Activated CD4-positive, alpha-beta T cell treated with anti-CD3 and anti-CD28 coated beads, Interleukin-2, amount 10 ng/mL, durations not matched to agents 24 days and 14 days (primary cell): ENCODE results near the gene TUBA8. TPM values are rescaled to one million over a fixed set of nuclear protein-coding genes. Genes with fewer than 3 reads are reported as not detected.
"Not testable (repeated sequence)": the region's sequence is repeated elsewhere in the genome, so short reads cannot be mapped to it uniquely, and the experiment has no call there.

Source experiments
- DNase-seq: peaks from one replicate; pipeline ENCODE4 v3.0.0; 2022
- H3K27ac Mint-ChIP-seq: one replicate; pipeline ENCODE4 v1.8.0; 2022; ENCODE audit warnings: mild to moderate bottlenecking, mixed read lengths
- H3K27me3 Mint-ChIP-seq: one replicate; pipeline ENCODE4 v1.8.0; 2022; ENCODE audit warnings: mixed read lengths
- H3K36me3 Mint-ChIP-seq: one replicate; pipeline ENCODE4 v1.8.0; 2022; ENCODE audit warnings: low read depth, mild to moderate bottlenecking, mixed read lengths
- H3K4me1 Mint-ChIP-seq: one replicate; pipeline ENCODE4 v1.8.0; 2021; ENCODE audit warnings: mixed read lengths
- H3K4me3 Mint-ChIP-seq: one replicate; pipeline ENCODE4 v1.8.0; 2022; ENCODE audit warnings: mild to moderate bottlenecking, moderate library complexity, mixed read lengths
- H3K9me3 Mint-ChIP-seq: one replicate; pipeline ENCODE4 v1.8.0; 2021; ENCODE audit warnings: mixed read lengths
- intact Hi-C: fragments of 100-400 bp; cut with micrococcal nuclease; formaldehyde crosslinking; loops from one replicate; pipeline ENCODE4 v1.15.1; 2023
- total RNA-seq: library from RNA; stranded (reverse); gene quantifications from 2 replicates; pipeline ENCODE4 v1.2.3, GENCODE V29; 2022

Gene TUBA8
- total RNA-seq, 1 donor from 2014 or later = 1.7 TPM

DNA sequence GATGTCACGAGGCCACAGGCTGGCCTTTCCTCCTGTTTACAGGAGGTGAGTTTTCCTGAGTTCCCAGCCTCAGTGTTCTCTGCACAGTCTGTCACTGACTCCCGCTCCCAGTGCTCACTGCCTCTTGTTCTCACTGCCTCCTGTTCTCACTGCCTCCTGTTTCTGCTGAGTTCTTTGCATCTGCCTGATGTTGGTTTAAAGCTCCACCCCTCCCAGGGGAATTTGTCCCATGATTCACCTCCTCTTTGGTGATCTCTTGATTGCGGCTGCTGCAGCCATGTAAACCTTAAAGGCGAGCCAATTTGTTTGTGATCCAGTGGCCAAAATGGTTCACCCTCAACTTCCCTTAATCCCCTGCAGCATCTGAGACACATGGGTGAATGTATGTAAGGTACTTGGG lies 6.0 kb upstream of the TUBA8 start:
- Mint-ChIP-seq H3K9me3 (peaks cover 21% of the 10 kb centered on the region), H3K4me1 (peaks cover 25% of the 10 kb centered on the region), H3K27me3 (peaks cover 5% of the 10 kb centered on the region), H3K36me3 (peaks cover 48% of the 10 kb centered on the region), H3K27ac (peak overlapping the region; percentile 27), H3K4me3 (peak overlapping the region; percentile 43)
- no peak for DNase-seq
- intact Hi-C loops = no loop called here

DNA sequence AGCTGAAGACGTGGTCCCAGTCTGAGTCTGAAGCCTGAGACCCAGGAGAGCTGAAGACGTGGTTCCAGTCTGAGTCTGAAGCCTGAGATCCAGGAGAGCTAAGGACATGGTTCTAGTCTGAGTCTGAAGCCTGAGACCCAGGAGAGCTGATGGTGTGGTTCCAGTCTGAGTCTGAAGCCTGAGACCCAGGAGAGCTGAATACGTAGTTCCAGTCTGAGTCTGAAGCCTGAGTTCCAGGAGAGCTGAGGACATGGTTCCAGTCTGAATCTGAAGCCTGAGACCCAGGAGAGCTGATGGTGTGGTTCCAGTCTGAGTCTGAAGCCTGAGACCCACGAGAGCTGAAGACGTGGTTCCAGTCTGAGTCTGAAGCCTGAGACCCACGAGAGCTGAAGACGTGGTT lies 4.6 kb upstream of the TUBA8 start:
- Mint-ChIP-seq H3K4me1 (peaks cover 35% of the 10 kb centered on the region), H3K36me3 (peaks cover 43% of the 10 kb centered on the region), H3K27ac (peak overlapping the region; percentile 62), H3K9me3 (peaks cover 21% of the 10 kb centered on the region), H3K27me3 (peaks cover 17% of the 10 kb centered on the region)
- H3K4me3 Mint-ChIP-seq, DNase-seq, intact Hi-C loops: not testable (repeated sequence)

DNA sequence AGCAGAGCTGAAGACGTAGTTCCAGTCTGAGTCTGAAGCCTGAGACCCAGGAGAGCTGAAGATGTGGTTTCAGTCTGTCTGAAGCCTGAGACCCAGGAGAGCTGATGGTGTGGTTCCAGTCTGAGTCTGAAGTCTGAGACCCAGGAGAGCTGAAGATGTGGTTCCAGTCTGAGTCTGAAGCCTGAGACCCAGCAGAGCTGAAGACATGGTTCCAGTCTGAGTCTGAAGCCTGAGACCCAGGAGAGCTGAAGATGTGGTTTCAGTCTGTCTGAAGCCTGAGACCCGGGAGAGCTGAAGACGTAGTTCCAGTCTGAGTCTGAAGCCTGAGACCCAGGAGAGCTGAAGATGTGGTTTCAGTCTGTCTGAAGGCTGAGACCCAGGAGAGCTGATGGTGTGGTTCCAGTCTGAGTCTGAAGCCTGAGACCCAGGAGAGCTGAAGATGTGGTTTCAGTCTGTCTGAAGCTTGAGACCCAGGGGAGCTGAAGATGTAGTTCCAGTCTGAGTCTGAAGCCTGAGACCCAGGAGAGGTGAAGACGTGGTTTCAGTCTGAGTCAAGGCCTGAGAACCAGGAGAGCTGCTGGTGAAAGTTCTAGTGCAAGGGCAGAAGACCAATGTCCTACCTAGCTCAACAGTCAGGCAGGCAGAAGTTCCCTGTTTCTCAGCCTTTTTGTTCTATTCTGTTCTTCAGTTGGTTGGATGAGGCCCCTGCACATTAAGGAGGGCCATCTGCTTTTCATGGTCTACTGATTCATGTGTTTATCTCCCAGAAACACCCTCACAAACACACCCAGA lies 3.9 kb upstream of the TUBA8 start:
- DNase-seq, H3K4me3 Mint-ChIP-seq, intact Hi-C loops: not testable (repeated sequence)
- Mint-ChIP-seq H3K4me1 (peaks cover 34% of the 10 kb centered on the region), H3K27me3 (peaks cover 23% of the 10 kb centered on the region), H3K36me3 (peaks cover 40% of the 10 kb centered on the region), H3K27ac (peak overlapping the region; percentile 55), H3K9me3 (peaks cover 18% of the 10 kb centered on the region)

DNA sequence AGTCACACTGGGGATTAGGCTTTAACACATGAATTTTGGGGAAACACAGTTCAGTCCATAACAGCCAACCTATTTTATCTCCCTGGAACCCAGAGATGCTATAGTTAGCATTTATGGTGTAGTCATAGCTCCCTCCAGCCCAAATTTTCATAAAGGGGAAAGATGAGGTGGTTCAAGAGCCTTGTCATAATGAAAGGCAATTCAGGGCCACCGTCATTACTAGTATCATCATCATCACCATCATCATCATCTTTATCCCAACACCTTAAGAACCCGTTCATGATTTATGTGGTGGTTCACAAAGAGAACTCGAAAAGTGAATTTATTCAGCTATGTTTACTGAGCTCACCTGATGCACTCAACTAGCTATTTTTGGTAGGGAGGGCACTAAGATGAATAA lies 2.4 kb upstream of the TUBA8 start:
- Mint-ChIP-seq H3K27ac (no peak overlapping the region), H3K27me3 (peaks cover 33% of the 10 kb centered on the region), H3K4me1 (peaks cover 29% of the 10 kb centered on the region), H3K9me3 (peaks cover 12% of the 10 kb centered on the region), H3K4me3 (no peak overlapping the region), H3K36me3 (peaks cover 33% of the 10 kb centered on the region)
- intact Hi-C loops = no loop called here
- DNase-seq = no peak

DNA sequence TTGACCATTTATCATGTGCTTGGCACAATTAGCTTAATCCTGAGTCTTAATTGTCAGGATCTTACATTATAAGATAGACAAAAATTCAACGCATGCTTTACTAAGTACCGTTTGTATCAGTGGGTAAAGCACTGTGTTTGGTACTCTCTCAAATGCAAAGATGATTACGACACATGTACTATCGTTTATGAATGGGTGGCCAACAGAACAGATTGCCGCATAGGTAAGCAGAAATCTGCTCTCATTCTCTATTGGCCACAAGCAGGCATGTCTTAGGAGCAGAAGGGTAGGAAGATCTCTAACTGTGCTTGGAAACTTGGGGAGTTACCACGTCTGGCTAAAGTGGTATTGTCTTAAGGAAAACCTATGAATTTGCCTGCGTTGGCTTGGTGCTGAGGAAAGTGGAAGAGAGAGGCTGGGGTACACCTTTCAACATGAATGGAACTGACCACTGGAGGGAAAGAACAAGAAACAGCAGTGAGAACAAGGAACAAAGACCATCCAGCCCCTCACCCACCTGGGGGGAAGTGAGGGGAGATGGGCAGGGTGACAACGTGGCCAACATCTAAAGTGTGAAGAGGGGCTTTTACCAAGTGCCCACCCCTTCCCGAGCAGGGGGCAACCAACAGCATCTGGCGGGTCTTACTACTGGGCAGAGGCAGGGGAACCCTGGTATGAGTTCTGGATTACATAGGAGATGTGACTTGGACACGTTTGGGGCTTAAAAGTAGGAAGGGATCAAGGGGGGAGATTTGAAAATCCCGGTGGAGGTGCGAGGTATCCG lies 1.0 kb upstream of the TUBA8 start:
- peaks cover 36% of the 10 kb centered on the region for H3K27me3 Mint-ChIP-seq
- DNase-seq = no peak
- H3K36me3 Mint-ChIP-seq = peaks cover 21% of the 10 kb centered on the region
- peak overlapping the region; percentile 31 for H3K27ac Mint-ChIP-seq
- intact Hi-C loops = no loop called here
- peaks cover 11% of the 10 kb centered on the region for H3K9me3 Mint-ChIP-seq
- peaks cover 30% of the 10 kb centered on the region for H3K4me1 Mint-ChIP-seq
- H3K4me3 Mint-ChIP-seq = peak overlapping the region; percentile 78

DNA sequence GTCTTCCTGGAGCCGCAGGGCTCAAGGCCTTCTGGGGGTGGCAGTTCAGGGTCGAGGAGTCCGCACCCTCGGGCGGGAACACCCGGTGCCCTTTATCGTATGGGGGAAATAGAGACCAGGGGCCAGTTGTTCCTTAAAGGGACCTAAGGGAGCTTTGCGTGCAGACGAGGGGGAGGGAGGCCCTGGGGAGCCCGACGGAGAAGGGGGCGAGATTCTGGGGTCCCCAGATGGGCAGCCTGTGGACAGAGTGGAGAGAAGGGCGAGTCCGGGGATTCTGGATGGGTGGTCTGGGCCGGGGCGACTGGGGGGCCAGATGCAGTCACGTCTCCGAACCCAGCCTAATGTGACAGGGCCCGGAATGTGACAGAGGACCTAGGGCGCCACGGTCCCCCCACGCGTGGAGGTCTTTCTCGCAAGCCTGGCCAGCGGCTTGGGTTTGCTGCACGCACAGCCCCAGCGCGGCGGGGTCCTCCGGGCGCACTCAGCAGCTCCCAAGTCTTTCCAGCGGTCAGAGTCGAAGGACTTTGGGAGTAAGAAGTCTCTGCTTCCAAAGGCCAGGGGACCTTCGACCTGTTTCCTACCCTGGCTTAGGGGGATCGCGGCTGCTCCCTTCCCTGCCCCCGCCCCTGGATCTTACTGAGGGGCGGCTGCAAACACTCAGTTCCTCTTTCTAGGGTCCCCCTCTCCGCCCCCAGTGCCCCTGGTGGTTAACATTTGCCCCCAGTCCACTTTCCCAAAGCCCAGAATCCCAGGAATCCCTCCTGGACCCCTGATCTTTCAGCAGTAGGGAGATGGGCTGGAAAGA lies 547 bp downstream of the TUBA8 start:
- H3K27me3 Mint-ChIP-seq = peaks cover 36% of the 10 kb centered on the region
- H3K36me3 Mint-ChIP-seq = peaks cover 8% of the 10 kb centered on the region
- intact Hi-C loops = no loop called here
- H3K27ac Mint-ChIP-seq = no peak overlapping the region
- no peak for DNase-seq
- H3K9me3 Mint-ChIP-seq = peaks cover 4% of the 10 kb centered on the region
- peak overlapping the region; percentile 76 for H3K4me3 Mint-ChIP-seq
- peaks cover 24% of the 10 kb centered on the region for H3K4me1 Mint-ChIP-seq

DNA sequence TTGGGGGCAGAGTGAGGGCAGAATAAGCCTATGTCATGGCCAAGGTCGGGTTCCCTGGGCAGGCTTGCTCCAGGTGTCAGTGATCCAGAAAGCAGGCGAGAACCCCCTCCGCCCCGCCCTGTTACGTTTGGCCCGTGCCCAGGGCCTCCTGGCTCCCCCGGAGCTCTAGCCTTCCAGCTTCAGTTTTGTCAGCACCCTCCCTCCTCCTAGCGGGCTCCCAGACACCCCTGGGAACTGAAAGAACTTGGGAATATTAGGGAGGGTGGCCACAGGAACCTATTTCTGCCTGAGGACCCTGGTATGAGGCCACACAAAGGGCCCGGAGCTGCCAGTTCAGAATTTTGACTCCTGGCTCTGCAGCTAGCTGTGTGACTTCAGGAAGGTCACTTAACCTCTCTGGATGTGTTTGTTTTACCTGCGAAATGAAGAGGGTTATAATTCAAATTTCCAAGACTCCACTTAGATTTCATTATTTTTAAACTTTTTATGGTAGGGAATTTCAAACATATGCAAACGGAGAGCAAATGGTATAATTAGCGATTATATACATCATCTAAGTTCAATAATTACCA lies 1.2 kb downstream of the TUBA8 start:
- intact Hi-C loops = no loop called here
- Mint-ChIP-seq H3K36me3 (peaks cover 7% of the 10 kb centered on the region), H3K27me3 (peaks cover 36% of the 10 kb centered on the region), H3K4me3 (no peak overlapping the region), H3K27ac (no peak overlapping the region), H3K4me1 (peaks cover 24% of the 10 kb centered on the region), H3K9me3 (peaks cover 4% of the 10 kb centered on the region)
- no peak for DNase-seq

DNA sequence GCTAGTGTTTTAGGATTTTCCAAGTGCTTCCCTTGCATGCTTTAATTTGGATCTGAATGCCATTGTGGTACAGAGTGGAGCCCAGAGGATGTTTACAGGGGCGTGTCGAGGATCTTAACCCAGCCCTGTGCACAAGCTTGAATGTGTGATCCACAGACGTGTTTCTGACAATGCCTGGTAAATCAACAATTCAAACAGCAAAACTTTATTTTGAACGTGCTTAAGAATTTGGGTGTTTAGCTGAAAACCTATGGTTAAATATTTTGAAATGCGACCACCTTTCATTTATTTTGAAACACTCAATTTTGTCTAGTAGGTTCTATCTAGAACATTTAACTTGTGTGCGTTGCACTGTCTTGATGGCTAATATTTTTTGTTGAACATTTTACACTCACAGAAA lies 1.8 kb downstream of the TUBA8 start:
- no peak overlapping the region for H3K27ac Mint-ChIP-seq
- peaks cover 24% of the 10 kb centered on the region for H3K4me1 Mint-ChIP-seq
- peaks cover 36% of the 10 kb centered on the region for H3K27me3 Mint-ChIP-seq
- peaks cover 5% of the 10 kb centered on the region for H3K36me3 Mint-ChIP-seq
- DNase-seq = no peak
- H3K9me3 Mint-ChIP-seq = no peaks in the 10 kb centered on the region
- H3K4me3 Mint-ChIP-seq = no peak overlapping the region
- intact Hi-C loops = no loop called here

DNA sequence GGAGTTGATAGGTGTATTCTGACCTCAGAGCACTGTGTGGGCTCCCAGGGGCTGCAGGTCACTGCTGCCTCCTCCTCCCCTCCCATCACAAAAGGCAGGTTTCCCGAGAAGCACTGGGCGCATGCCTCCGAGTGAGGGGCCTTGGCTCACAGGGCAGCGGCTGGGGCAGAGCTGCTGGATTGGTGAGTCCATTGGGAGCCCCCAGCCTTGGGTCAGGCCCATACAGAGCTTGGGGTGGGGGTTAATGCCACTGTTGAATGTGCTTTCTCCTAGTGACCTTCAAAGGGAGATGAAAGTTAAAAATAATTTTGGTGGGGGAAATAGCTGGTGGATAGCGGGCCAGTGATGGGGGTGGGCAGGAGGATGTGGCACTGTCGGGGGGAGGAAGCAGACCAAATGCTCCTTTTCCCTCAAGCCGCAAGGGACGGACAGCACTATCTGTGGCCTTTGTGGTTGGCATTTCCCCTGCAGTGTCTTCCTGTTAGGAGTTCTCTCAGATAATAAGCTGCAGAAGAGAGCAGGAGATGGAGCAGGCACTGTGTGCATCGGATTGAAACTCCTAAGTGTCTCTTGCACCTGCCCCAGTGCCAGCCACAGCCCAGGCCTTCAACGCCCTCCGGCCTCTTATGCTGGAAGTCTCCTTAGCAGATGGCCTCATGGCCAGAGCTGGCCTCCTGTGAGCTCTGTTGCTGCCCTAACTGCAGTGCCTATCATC lies 3.2 kb downstream of the TUBA8 start:
- peaks cover 36% of the 10 kb centered on the region for H3K27me3 Mint-ChIP-seq
- no peak overlapping the region for H3K4me3 Mint-ChIP-seq

DNA sequence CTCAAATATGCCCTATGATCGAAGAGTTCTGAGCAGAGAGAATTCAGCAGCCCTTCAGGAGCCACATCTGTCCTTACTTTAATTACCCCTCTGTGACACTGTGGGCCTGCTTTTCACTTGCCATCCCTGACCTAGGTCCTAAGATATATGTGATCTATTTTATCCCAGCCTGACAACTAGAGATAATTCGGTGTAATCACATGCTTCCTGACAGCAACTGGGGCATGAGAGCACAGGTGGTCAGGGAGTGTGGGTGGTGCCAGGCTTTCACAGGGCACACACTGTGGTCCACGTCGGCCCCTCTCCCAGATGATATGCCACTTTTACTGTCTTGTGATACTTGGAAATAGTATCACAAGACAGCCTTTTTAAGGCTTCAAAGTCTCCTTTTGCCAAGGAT lies 3.9 kb downstream of the TUBA8 start:
- Mint-ChIP-seq H3K27ac (no peak overlapping the region), H3K36me3 (peaks cover 2% of the 10 kb centered on the region), H3K9me3 (no peaks in the 10 kb centered on the region), H3K4me1 (peaks cover 23% of the 10 kb centered on the region), H3K27me3 (peaks cover 31% of the 10 kb centered on the region), H3K4me3 (no peak overlapping the region)
- DNase-seq = no peak
- intact Hi-C loops = no loop called here

More for the DNA sequence above, 3.2 kb downstream of the TUBA8 start:
- H3K27ac Mint-ChIP-seq = no peak overlapping the region
- peaks cover 24% of the 10 kb centered on the region for H3K4me1 Mint-ChIP-seq
- no peak for DNase-seq
- H3K36me3 Mint-ChIP-seq = peaks cover 2% of the 10 kb centered on the region
- no peaks in the 10 kb centered on the region for H3K9me3 Mint-ChIP-seq
- intact Hi-C loops = no loop called here

DNA sequence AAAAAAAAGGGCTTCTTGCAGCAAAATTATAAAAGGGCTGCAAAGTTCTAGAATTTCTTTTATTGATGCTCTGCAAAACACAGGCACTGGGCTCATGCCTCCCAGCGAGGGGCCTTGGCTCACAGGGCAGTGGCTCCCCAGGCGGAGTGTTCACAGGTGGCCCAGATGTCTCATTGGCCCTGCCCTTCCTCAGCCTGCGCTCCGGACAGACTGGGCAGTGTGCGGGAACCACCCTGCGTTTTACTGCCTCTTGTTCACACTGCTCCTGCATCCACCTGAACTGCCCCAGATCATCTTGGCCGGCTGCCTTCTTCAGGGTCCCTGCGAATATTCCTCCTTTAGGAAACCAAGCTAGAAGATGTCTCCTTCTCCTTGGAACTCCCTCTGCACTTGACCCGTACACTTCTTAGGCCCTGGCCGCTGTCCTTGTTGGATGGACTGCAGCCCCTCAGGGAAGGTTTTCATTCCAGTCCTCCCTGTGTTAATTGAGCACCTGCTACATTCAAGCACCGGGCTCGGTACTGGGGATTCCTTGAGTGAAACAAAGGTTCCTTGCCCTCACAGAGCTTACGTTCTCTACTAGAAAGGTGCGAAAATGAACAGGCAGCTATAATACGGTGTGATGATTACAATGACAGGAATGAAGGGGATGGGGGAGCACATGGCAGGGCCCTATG lies 4.5 kb downstream of the TUBA8 start:
- intact Hi-C loops = no loop called here
- Mint-ChIP-seq H3K27ac (no peak overlapping the region), H3K4me3 (no peak overlapping the region), H3K36me3 (peaks cover 2% of the 10 kb centered on the region), H3K9me3 (no peaks in the 10 kb centered on the region), H3K4me1 (peaks cover 21% of the 10 kb centered on the region), H3K27me3 (peaks cover 25% of the 10 kb centered on the region)
- no peak for DNase-seq

DNA sequence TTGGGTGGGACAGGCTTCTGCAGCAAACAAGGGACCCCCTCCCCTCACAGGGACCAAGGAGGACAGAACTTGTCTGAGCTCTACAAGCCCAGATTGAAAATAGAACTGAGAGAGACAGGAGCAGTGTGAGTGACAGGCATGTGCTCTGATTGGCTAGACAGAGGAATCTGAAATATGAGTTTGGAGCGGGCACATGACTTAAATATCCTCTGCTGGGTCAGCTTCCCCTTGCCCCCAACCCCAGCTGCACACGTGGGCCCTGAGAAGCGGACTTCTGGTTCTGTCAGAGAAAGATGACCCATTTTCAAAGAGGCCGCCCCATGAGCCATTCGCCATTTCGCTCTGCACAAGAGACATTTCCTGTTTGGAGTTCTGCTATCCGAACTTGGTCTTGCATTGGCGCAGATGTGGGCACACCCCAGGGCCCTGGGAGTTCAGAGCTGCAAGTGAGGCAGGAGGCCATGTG lies 5.3 kb downstream of the TUBA8 start:
- H3K4me1 Mint-ChIP-seq = peaks cover 21% of the 10 kb centered on the region
- intact Hi-C loops = no loop called here
- peaks cover 20% of the 10 kb centered on the region for H3K27me3 Mint-ChIP-seq

More for the DNA sequence above, 5.3 kb downstream of the TUBA8 start:
- no peak for DNase-seq
- H3K4me3 Mint-ChIP-seq = no peak overlapping the region
- no peak overlapping the region for H3K27ac Mint-ChIP-seq
- no peaks in the 10 kb centered on the region for H3K9me3 Mint-ChIP-seq
- no peaks in the 10 kb centered on the region for H3K36me3 Mint-ChIP-seq
